NT2/D1 (cell line): ENCODE data around the gene ERN1.

ENCODE experiments used
- YY1 ChIP-seq: IDR thresholded peaks from 2 replicates; pipeline ENCODE4 v1.6.1; 2011; ENCODE audit not compliant: insufficient read length, insufficient read depth
- ZNF274 ChIP-seq: IDR thresholded peaks from 2 replicates; pipeline ENCODE4 v1.6.1; 2011; ENCODE audit warnings: mild to moderate bottlenecking, low read depth, low read length

GRCh38 chr17:64154313-64154695, 24.4 kb upstream of the ERN1 start:
- TF ChIP-seq YY1 (no peak), ZNF274 (no peak)
